Measurements from ENCODE around the gene IFNA2. TPM values are rescaled to one million over a fixed set of nuclear protein-coding genes. Genes with fewer than 3 reads are reported as not detected.
"Not testable (repeated sequence)": the region's sequence is repeated elsewhere in the genome, so short reads cannot be mapped to it uniquely, and the experiment has no call there.

IFNA2 gene
- total RNA-seq, 2 donors from 2014 or later: not detected

DNA sequence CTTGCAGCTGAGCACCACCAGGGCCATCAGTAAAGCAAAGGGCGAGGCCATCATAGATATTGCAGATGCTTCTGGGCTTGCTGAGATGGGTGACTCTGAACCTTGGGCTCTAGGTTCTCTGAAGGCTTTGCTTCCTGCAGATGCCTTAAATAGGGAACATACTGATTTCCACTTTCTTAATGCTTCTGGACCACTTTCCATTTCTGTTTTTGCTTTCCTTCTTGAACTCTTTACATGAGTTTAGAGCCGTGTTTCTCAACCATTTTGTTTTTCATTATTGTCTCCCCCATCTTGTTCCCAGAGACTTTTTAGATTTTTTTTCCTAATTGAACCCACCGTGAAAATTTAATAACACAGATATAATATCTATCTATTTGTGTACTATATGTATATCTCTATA is 17.2 kb downstream of the IFNA2 start, which contains the start of gene IFNA13:
Gene IFNA13, minus strand, starts transcription at position 101 of the 400 bp plus-strand sequence. Its CDS starts 47 bp downstream, at position 54.
- no peak within 1 kb of the TSS for H3K27ac Mint-ChIP-seq
- TF ChIP-seq, protein P1, sequence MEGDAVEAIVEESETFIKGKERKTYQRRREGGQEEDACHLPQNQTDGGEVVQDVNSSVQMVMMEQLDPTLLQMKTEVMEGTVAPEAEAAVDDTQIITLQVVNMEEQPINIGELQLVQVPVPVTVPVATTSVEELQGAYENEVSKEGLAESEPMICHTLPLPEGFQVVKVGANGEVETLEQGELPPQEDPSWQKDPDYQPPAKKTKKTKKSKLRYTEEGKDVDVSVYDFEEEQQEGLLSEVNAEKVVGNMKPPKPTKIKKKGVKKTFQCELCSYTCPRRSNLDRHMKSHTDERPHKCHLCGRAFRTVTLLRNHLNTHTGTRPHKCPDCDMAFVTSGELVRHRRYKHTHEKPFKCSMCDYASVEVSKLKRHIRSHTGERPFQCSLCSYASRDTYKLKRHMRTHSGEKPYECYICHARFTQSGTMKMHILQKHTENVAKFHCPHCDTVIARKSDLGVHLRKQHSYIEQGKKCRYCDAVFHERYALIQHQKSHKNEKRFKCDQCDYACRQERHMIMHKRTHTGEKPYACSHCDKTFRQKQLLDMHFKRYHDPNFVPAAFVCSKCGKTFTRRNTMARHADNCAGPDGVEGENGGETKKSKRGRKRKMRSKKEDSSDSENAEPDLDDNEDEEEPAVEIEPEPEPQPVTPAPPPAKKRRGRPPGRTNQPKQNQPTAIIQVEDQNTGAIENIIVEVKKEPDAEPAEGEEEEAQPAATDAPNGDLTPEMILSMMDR (conservative IDR thresholded peaks at IDR 0.05): no peak
- H3K27me3 ChIP-seq (ENCODE audit: control insufficient read depth, insufficient read depth, low read length, poor library complexity, severe bottlenecking): no peaks in the 10 kb centered on the region
- no peak within 1 kb of the TSS for H3K9ac ChIP-seq (ENCODE audit: extremely low read depth, low read length, poor library complexity, severe bottlenecking)
- no peaks in the 10 kb centered on the region for H3K4me1 ChIP-seq (ENCODE audit: control insufficient read depth, insufficient read depth, low read length)
- no peak within 1 kb of the TSS for H3K4me3 Mint-ChIP-seq
- H3K36me3 ChIP-seq (ENCODE audit: control insufficient read depth, insufficient read depth, low read length): no peaks in the 10 kb centered on the region
- H3K36me3 Mint-ChIP-seq (ENCODE audit: low read depth): no peaks in the 10 kb centered on the region
- DNase-seq: no peak
- H3K9me3 ChIP-seq (ENCODE audit: control insufficient read depth, low read length): no peaks in the 10 kb centered on the region
- H3K27me3 Mint-ChIP-seq (ENCODE audit: insufficient read depth): peaks cover 12% of the 10 kb centered on the region
- no peaks in the 10 kb centered on the region for H3K9me3 Mint-ChIP-seq
- WGBS, 2 experiments (ENCODE audit: insufficient coverage in 1 of 2, insufficient read length in 1 of 2): 85 to 100% methylated on average over 2 of the region's 3 CpGs
- no peak within 1 kb of the TSS for H3K27ac ChIP-seq (ENCODE audit: low read depth, low read length)
- H3K4me3 ChIP-seq (ENCODE audit: low read length): no peak within 1 kb of the TSS
- no peaks in the 10 kb centered on the region for H3K4me1 Mint-ChIP-seq

DNA sequence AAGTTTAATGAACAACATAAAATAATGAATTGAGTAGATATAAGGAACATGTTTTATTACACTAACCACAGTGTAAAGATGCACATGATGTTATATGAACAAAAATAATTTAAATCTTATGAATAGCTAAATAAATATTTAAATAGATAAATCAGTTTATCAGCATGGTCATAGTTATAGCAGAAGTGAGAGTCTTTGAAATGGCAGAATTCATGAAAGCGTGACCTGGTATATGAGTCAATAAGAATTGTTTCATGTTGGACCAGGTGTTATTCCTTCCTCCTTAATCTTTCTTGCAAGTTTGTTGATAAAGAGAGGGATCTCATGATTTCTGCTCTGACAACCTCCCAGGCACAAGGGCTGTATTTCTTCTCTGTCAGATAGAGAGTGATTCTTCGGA is 18.0 kb downstream of the IFNA2 start:
- H3K27me3 ChIP-seq (ENCODE audit: control insufficient read depth, insufficient read depth, low read length, poor library complexity, severe bottlenecking); H3K4me1 Mint-ChIP-seq; H3K9ac ChIP-seq (ENCODE audit: extremely low read depth, low read length, poor library complexity, severe bottlenecking); H3K4me3 ChIP-seq (ENCODE audit: low read length); H3K9me3 ChIP-seq (ENCODE audit: control insufficient read depth, low read length); H3K36me3 ChIP-seq (ENCODE audit: control insufficient read depth, insufficient read depth, low read length); DNase-seq; H3K4me3 Mint-ChIP-seq; H3K36me3 Mint-ChIP-seq (ENCODE audit: low read depth); H3K27ac Mint-ChIP-seq; H3K4me1 ChIP-seq (ENCODE audit: control insufficient read depth, insufficient read depth, low read length); H3K27ac ChIP-seq (ENCODE audit: low read depth, low read length); H3K9me3 Mint-ChIP-seq: not testable (repeated sequence)
- WGBS, 2 experiments (ENCODE audit: insufficient coverage in 1 of 2, insufficient read length in 1 of 2): 93% methylated on average over 1 of the region's 2 CpGs; no CpG with 5 or more reads in 1 of the 2 experiments
- H3K27me3 Mint-ChIP-seq (ENCODE audit: insufficient read depth): peaks cover 12% of the 10 kb centered on the region

DNA sequence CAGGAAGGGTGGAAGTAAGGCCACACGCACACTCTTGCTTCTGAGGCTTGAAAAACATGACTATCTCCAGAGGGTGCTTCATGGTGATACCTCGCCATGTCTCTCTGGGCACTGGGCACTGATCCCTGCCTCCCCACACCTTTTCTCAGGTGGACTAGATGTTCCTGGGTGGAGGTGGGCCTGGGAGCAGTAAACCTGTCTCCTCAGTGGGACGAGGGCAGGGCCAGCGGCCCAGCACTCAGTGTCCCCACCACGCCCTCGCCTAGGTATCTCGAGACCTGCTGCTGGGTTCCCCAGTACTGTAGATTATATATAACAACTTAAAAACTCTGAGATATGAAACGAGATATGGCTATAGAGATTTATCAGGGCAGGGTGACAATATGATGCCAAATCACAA is 22.9 kb downstream of the IFNA2 start:
- Mint-ChIP-seq H3K27me3 (ENCODE audit: insufficient read depth) (peaks cover 9% of the 10 kb centered on the region), H3K4me1 (no peaks in the 10 kb centered on the region), H3K27ac (no peak overlapping the region), H3K9me3 (no peaks in the 10 kb centered on the region), H3K36me3 (ENCODE audit: low read depth) (no peaks in the 10 kb centered on the region), H3K4me3 (no peak overlapping the region)
- H3K9ac ChIP-seq (ENCODE audit: extremely low read depth, low read length, poor library complexity, severe bottlenecking): no peak overlapping the region
- H3K27ac ChIP-seq (ENCODE audit: low read depth, low read length): no peak overlapping the region
- WGBS, 2 experiments (ENCODE audit: insufficient coverage in 1 of 2, insufficient read length in 1 of 2): 97 to 100% methylated on average over 1 to 6 of the region's 8 CpGs
- no peaks in the 10 kb centered on the region for H3K4me1 ChIP-seq (ENCODE audit: control insufficient read depth, insufficient read depth, low read length)
- H3K36me3 ChIP-seq (ENCODE audit: control insufficient read depth, insufficient read depth, low read length): no peaks in the 10 kb centered on the region
- H3K9me3 ChIP-seq (ENCODE audit: control insufficient read depth, low read length): no peaks in the 10 kb centered on the region
- H3K27me3 ChIP-seq (ENCODE audit: control insufficient read depth, insufficient read depth, low read length, poor library complexity, severe bottlenecking): no peaks in the 10 kb centered on the region
- no peak overlapping the region for H3K4me3 ChIP-seq (ENCODE audit: low read length)
- TF ChIP-seq, protein P1 (conservative IDR thresholded peaks at IDR 0.05): no peak
- DNase-seq: no peak
